ENCODE measurements around the gene IL17B. TPM values are rescaled to one million over a fixed set of nuclear protein-coding genes. Genes with fewer than 3 reads are reported as not detected.

Gene IL17B
- total RNA-seq, 1 donor = not detected

DNA sequence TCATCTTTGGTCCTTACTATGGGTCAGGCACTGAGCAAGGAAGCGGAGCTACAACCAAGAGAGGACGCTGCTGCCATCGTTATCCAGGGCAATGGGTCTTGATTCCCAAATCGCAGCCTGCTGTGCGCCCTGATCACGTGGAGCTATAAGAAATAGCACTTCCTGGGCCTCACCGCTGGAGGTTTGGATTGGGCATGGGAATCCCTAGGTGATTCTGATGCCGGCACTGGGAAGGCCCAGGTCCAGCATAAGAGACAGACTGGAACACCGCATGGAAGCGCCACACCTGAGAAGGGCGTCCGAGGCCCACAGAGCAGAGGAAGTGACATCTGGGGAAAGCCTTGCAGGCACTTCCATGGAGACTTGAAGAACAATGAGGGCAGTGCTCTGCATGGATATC is 3.0 kb downstream of the IL17B start:
- TF ChIP-seq CTCF (IDR thresholded peaks at IDR 0.05; ENCODE audit: insufficient read depth, low read length) = no peak
- H3K4me3 ChIP-seq (ENCODE audit: low read depth, low read length) = no peak overlapping the region

DNA sequence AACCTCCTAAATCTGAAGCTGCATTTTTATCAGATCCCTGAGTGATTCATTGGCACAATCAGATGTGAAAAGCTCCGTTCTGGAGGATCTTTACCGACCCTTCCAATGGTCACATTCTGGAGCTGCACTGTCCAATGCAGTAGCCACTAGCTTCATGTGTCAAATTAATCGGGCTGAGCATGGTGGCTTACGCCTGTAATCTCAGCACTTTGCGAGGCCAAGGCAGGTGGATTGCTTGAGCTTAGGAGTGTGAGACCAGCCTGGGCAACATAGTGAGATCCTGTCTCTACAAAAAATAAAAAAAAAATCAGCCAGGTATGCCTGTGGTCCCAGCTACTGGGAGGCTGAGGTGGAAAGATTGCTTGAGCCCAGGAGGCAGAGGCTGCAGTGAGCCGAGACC is 3.7 kb downstream of the IL17B start:
- no peak for DNase-seq (ENCODE audit: low read depth)
- H3K4me3 ChIP-seq (ENCODE audit: low read depth, low read length) = no peak overlapping the region
- no peak for TF ChIP-seq CTCF (IDR thresholded peaks at IDR 0.05; ENCODE audit: insufficient read depth, low read length)

More for the DNA sequence above, 3.0 kb downstream of the IL17B start:
- no peak for DNase-seq (ENCODE audit: low read depth)

DNA sequence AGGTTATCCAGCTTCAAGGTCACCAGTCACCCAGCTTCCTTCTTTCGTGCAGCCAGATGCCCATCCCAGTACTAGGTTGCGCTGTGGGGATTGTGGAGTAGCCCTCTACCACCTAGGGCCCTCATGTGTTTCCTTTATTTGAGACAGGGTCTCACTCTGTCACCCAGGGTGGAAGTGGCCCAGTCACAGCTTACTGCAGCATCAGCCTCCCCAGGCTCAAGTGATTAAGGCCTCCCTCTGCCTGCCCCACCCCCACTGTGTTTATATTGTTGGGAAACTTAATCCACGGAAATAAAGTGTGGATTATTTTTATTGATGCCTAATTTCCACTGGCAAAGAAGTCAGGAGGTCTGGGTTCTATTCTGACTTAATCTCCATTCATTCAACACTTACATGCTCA is 4.3 kb downstream of the IL17B start:
- DNase-seq (ENCODE audit: low read depth) = no peak
- TF ChIP-seq CTCF (IDR thresholded peaks at IDR 0.05; ENCODE audit: insufficient read depth, low read length) = no peak
- no peak overlapping the region for H3K4me3 ChIP-seq (ENCODE audit: low read depth, low read length)

- TF ChIP-seq CTCF (IDR thresholded peaks at IDR 0.05; ENCODE audit: insufficient read depth, low read length) = no peak
- no peak overlapping the region for H3K4me3 ChIP-seq (ENCODE audit: low read depth, low read length)
- DNase-seq (ENCODE audit: low read depth) = no peak
These were observed 4.8 kb downstream of the IL17B start for GRCh38 chr5:149374303-149374702.

GRCh38 chr5:149372932-149373331 is 6.2 kb downstream of the IL17B start:
- no peak for DNase-seq (ENCODE audit: low read depth)
- TF ChIP-seq CTCF (IDR thresholded peaks at IDR 0.05; ENCODE audit: insufficient read depth, low read length) = no peak
- H3K4me3 ChIP-seq (ENCODE audit: low read depth, low read length) = no peak overlapping the region

DNA sequence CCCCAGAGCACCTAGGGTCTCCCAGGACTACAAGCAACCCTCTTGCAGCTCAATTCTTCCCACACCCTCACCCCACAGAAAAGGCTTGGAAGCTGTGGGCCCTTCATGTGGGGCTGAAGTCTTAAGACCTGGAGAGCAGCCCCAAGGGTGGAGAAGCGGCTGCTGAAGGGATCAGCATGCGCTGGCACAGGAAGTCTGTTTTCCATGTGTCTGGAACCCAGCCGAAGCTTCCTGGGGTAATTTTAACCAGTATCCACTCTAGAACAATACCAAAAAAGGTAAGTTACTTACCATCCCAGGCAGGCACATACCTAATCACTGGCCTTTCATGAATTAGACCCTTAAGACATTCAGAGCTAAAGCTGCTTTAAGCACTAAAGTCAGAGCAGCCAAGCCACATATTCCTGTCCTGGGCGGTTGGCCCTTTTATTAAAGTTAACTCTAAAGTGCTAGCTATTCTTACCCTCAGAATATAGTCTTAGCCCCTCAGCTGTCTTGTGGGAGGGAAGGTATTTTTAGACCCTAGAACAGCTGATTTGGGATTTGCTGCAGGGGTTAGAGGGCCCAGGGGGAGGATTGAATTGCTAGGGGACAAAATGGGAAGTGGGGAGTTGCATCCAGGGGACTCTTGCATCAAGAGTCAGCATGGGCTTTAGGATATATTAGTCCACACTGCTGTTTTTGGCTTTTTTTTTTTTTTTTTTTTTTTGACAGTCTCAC is 6.9 kb downstream of the IL17B start:
- DNase-seq (ENCODE audit: low read depth) = no peak
- no peak overlapping the region for H3K4me3 ChIP-seq (ENCODE audit: low read depth, low read length)
- TF ChIP-seq CTCF (IDR thresholded peaks at IDR 0.05; ENCODE audit: insufficient read depth, low read length) = no peak

Measured in fibroblast of the aortic adventitia (primary cell).